ENCODE measurements around the gene KRTAP10-2. TPM values are rescaled to one million over a fixed set of nuclear protein-coding genes. Genes with fewer than 3 reads are reported as not detected.
"Not testable (repeated sequence)": the region's sequence is repeated elsewhere in the genome, so short reads cannot be mapped to it uniquely, and the experiment has no call there.

Gene KRTAP10-2
- total and polyA plus RNA-seq, 2 of the 4 experiments (the other 2 are of a cell fraction): not detected

GRCh38 chr21:44581158-44581557, 29.9 kb upstream of the KRTAP10-2 start:
- H2BK20ac ChIP-seq (ENCODE audit: low read depth, low read length): no peak overlapping the region
- H3K36me3 ChIP-seq (ENCODE audit: control insufficient read depth, insufficient read depth, low read length): no peaks in the 10 kb centered on the region
- no peak overlapping the region for H3K4me2 ChIP-seq (ENCODE audit: low read depth, low read length)
- peaks cover 11% of the 10 kb centered on the region for H3K9me3 ChIP-seq (ENCODE audit: control insufficient read depth, insufficient read depth, low read length)
- no peak overlapping the region for H2BK5ac ChIP-seq (ENCODE audit: low read depth, low read length, poor library complexity, severe bottlenecking)
- WGBS, 2 experiments (ENCODE audit: extremely low coverage in 2 of 2, insufficient read length in 1 of 2): no CpG with 5 or more reads among the region's 3 CpGs
- H3K4ac ChIP-seq (ENCODE audit: low read depth, low read length): no peak overlapping the region
- H4K8ac ChIP-seq (ENCODE audit: low read depth in 2 of 2, low read length in 2 of 2): no peak overlapping the region
- H3K4me3 ChIP-seq (ENCODE audit: insufficient read depth, low read depth, low read length): no peak overlapping the region
- H3K18ac ChIP-seq (ENCODE audit: low read depth, low read length): no peak overlapping the region
- no TSS peak for BruUV-seq (replicated peaks)
- CTCF ChIA-PET: no interaction called here
- ATAC-seq (ENCODE audit: low read depth) (no peak), DNase-seq (no peak)
- no peak overlapping the region for H2BK120ac ChIP-seq (ENCODE audit: low read depth, low read length)
- H4K20me1 ChIP-seq (ENCODE audit: insufficient read depth, low read length): no peaks in the 10 kb centered on the region
- no peak overlapping the region for H2AK5ac ChIP-seq (ENCODE audit: low read depth, low read length)
- no peak overlapping the region for H4K91ac ChIP-seq (ENCODE audit: insufficient read depth, low read depth, low read length)
- no peak overlapping the region for H3K14ac ChIP-seq (replicated peaks; ENCODE audit: low read depth, low read length)
- H3K27ac ChIP-seq (ENCODE audit: insufficient read depth, low read length): no peak overlapping the region
- intact Hi-C loops (cut with micrococcal nuclease): no loop called here
- dilution Hi-C loops (cut with HindIII; ENCODE audit: low sequenced_read_pairs, unreplicated experiment): no loop called here
- H3K9ac ChIP-seq (ENCODE audit: low read depth, low read length): no peak overlapping the region
- H4K5ac ChIP-seq (ENCODE audit: low read depth, low read length): no peak overlapping the region
- no peak overlapping the region for H3K56ac ChIP-seq (ENCODE audit: extremely low read depth, insufficient read depth, low read length)
- in situ Hi-C loops (cut with MboI; ENCODE audit: low sequenced_read_pairs): no loop called here
- TF ChIP-seq, protein P1, sequence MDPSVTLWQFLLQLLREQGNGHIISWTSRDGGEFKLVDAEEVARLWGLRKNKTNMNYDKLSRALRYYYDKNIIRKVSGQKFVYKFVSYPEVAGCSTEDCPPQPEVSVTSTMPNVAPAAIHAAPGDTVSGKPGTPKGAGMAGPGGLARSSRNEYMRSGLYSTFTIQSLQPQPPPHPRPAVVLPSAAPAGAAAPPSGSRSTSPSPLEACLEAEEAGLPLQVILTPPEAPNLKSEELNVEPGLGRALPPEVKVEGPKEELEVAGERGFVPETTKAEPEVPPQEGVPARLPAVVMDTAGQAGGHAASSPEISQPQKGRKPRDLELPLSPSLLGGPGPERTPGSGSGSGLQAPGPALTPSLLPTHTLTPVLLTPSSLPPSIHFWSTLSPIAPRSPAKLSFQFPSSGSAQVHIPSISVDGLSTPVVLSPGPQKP (IDR thresholded peaks at IDR 0.05; ENCODE audit: borderline replicate concordance, low read depth, low read length): no peak
- TF ChIP-seq MAZ (IDR thresholded peaks at IDR 0.05; ENCODE audit: borderline replicate concordance, low read depth, low read length): no peak
- TF ChIP-seq, protein P2, sequence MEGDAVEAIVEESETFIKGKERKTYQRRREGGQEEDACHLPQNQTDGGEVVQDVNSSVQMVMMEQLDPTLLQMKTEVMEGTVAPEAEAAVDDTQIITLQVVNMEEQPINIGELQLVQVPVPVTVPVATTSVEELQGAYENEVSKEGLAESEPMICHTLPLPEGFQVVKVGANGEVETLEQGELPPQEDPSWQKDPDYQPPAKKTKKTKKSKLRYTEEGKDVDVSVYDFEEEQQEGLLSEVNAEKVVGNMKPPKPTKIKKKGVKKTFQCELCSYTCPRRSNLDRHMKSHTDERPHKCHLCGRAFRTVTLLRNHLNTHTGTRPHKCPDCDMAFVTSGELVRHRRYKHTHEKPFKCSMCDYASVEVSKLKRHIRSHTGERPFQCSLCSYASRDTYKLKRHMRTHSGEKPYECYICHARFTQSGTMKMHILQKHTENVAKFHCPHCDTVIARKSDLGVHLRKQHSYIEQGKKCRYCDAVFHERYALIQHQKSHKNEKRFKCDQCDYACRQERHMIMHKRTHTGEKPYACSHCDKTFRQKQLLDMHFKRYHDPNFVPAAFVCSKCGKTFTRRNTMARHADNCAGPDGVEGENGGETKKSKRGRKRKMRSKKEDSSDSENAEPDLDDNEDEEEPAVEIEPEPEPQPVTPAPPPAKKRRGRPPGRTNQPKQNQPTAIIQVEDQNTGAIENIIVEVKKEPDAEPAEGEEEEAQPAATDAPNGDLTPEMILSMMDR (conservative IDR thresholded peaks at IDR 0.05; ENCODE audit: low read depth, low read length): no peak
- H3K9me1 ChIP-seq (ENCODE audit: insufficient read depth, low read length): no peaks in the 10 kb centered on the region
- H2AK9ac ChIP-seq (replicated peaks; ENCODE audit: low read depth, low read length, poor library complexity): no peak overlapping the region
- peaks cover 3% of the 10 kb centered on the region; the same call in 1 of the 2 replicates for H3K27me3 ChIP-seq (ENCODE audit: control insufficient read depth, insufficient read depth, low read length)
- POLR2A ChIA-PET (ENCODE audit: unreplicated experiment): no interaction called here
- H3K23ac ChIP-seq (ENCODE audit: low read depth, low read length): no peak overlapping the region
- no peaks in the 10 kb centered on the region for H3K79me1 ChIP-seq (ENCODE audit: low read depth in 1 of 2, low read length in 2 of 2)
- no peak overlapping the region for H2BK15ac ChIP-seq (ENCODE audit: low read depth, low read length)
- H3K4me1 ChIP-seq (ENCODE audit: control insufficient read depth, insufficient read depth, low read length): no peaks in the 10 kb centered on the region
- no peak overlapping the region for H2AFZ ChIP-seq (replicated peaks; ENCODE audit: low read length, poor library complexity)

GRCh38 chr21:44580231-44580821, 29.0 kb upstream of the KRTAP10-2 start, which contains the start of gene KRTAP10-5:
KRTAP10-5 (minus strand) TSS chr21:44580604; CDS start chr21:44580578, 26 bp downstream.
- dilution Hi-C loops (cut with HindIII; ENCODE audit: low sequenced_read_pairs, unreplicated experiment); H4K91ac ChIP-seq (ENCODE audit: insufficient read depth, low read depth, low read length); H3K4me3 ChIP-seq (ENCODE audit: insufficient read depth, low read depth, low read length); H3K4me2 ChIP-seq (ENCODE audit: low read depth, low read length); H2BK5ac ChIP-seq (ENCODE audit: low read depth, low read length, poor library complexity, severe bottlenecking); ATAC-seq (ENCODE audit: low read depth); H3K27ac ChIP-seq (ENCODE audit: insufficient read depth, low read length); H3K79me1 ChIP-seq (ENCODE audit: low read depth in 1 of 2, low read length in 2 of 2); H4K5ac ChIP-seq (ENCODE audit: low read depth, low read length); H3K27me3 ChIP-seq (ENCODE audit: control insufficient read depth, insufficient read depth, low read length); H4K20me1 ChIP-seq (ENCODE audit: insufficient read depth, low read length); DNase-seq; H3K9me1 ChIP-seq (ENCODE audit: insufficient read depth, low read length); H3K4ac ChIP-seq (ENCODE audit: low read depth, low read length); H3K18ac ChIP-seq (ENCODE audit: low read depth, low read length); H3K23ac ChIP-seq (ENCODE audit: low read depth, low read length); BruUV-seq (replicated peaks); in situ Hi-C loops (cut with MboI; ENCODE audit: low sequenced_read_pairs); H2BK20ac ChIP-seq (ENCODE audit: low read depth, low read length); H2AFZ ChIP-seq (replicated peaks; ENCODE audit: low read length, poor library complexity); H3K14ac ChIP-seq (replicated peaks; ENCODE audit: low read depth, low read length); H3K4me1 ChIP-seq (ENCODE audit: control insufficient read depth, insufficient read depth, low read length); H3K9ac ChIP-seq (ENCODE audit: low read depth, low read length); intact Hi-C loops (cut with micrococcal nuclease); H4K8ac ChIP-seq (ENCODE audit: low read depth in 2 of 2, low read length in 2 of 2); POLR2A ChIA-PET (ENCODE audit: unreplicated experiment); H3K36me3 ChIP-seq (ENCODE audit: control insufficient read depth, insufficient read depth, low read length); CTCF ChIA-PET; H2AK9ac ChIP-seq (replicated peaks; ENCODE audit: low read depth, low read length, poor library complexity); H2BK120ac ChIP-seq (ENCODE audit: low read depth, low read length); H3K56ac ChIP-seq (ENCODE audit: extremely low read depth, insufficient read depth, low read length); H2BK15ac ChIP-seq (ENCODE audit: low read depth, low read length); H2AK5ac ChIP-seq (ENCODE audit: low read depth, low read length): not testable (repeated sequence)
- 35% methylated on average over 6 of the region's 19 CpGs; no CpG with 5 or more reads in 1 of the 2 experiments for WGBS, 2 experiments (ENCODE audit: extremely low coverage in 2 of 2, insufficient read length in 1 of 2)
- H3K9me3 ChIP-seq (ENCODE audit: control insufficient read depth, insufficient read depth, low read length): peaks cover 11% of the 10 kb centered on the region

Measured in IMR-90 (cell line).